HG02885 (cell line): Measurements from ENCODE around the gene UPK3BL2.
A peak's percentile ranks its signal among the peaks of the same experiment; 100 is the strongest.
"Not testable (repeated sequence)": the region's sequence is repeated elsewhere in the genome, so short reads cannot be mapped to it uniquely, and the experiment has no call there.

Experiments
- ATAC-seq: cut with Tn5 transposase; IDR thresholded peaks from one replicate; pipeline ENCODE4 v1.9.1; 2021; ENCODE audit warnings: mild to moderate bottlenecking; ENCODE audit not compliant: unreplicated experiment, poor library complexity

The UPK3BL2 gene

GRCh38 chr7:102543596-102543995 is at the start of gene UPK3BL2:
Gene UPK3BL2, minus strand, starts transcription at chr7:102543696. Its CDS starts 60 bp downstream, at chr7:102543636.
- ATAC-seq: not testable (repeated sequence)

GRCh38 chr7:102592477-102593019 is 49.1 kb upstream of the UPK3BL2 start:
- ATAC-seq: peak; percentile 55

GRCh38 chr7:102589857-102590256 is 46.4 kb upstream of the UPK3BL2 start:
- peak; percentile 52 for ATAC-seq

GRCh38 chr7:102583495-102583894 is 40.0 kb upstream of the UPK3BL2 start:
- ATAC-seq: not testable (repeated sequence)

- ATAC-seq: not testable (repeated sequence)
Observed at GRCh38 chr7:102581722-102582121, 38.2 kb upstream of the UPK3BL2 start.

- not testable (repeated sequence) for ATAC-seq
Observed at GRCh38 chr7:102578486-102578885, 35.0 kb upstream of the UPK3BL2 start.

- not testable (repeated sequence) for ATAC-seq
Observed at GRCh38 chr7:102577315-102578240, 34.1 kb upstream of the UPK3BL2 start.

GRCh38 chr7:102576363-102576762 is 32.9 kb upstream of the UPK3BL2 start:
- ATAC-seq: not testable (repeated sequence)

- not testable (repeated sequence) for ATAC-seq
Observed at GRCh38 chr7:102574607-102575006, 31.1 kb upstream of the UPK3BL2 start.

GRCh38 chr7:102572261-102573239 is 29.1 kb upstream of the UPK3BL2 start, which contains the start of gene POLR2J3:
Gene POLR2J3, minus strand, starts transcription at chr7:102572583. Its CDS starts 62 bp downstream, at chr7:102572521.
- peak; percentile 95 for ATAC-seq

- not testable (repeated sequence) for ATAC-seq
Observed at GRCh38 chr7:102568620-102569019, 25.1 kb upstream of the UPK3BL2 start.

GRCh38 chr7:102550808-102551422 is 7.4 kb upstream of the UPK3BL2 start, which contains the start of gene SPDYE2:
Gene SPDYE2, plus strand, starts transcription at chr7:102551226. Its CDS starts 2,030 bp downstream, at chr7:102553256.
- not testable (repeated sequence) for ATAC-seq

- peak; percentile 86 for ATAC-seq
Observed at GRCh38 chr7:102546353-102546752, 2.9 kb upstream of the UPK3BL2 start.

- ATAC-seq: not testable (repeated sequence)
Observed at GRCh38 chr7:102545288-102545687, 1.8 kb upstream of the UPK3BL2 start.

- not testable (repeated sequence) for ATAC-seq
Observed at GRCh38 chr7:102544372-102544771, 876 bp upstream of the UPK3BL2 start.

GRCh38 chr7:102542771-102543170 is 725 bp downstream of the UPK3BL2 start:
- not testable (repeated sequence) for ATAC-seq

GRCh38 chr7:102542083-102542482 is 1.4 kb downstream of the UPK3BL2 start:
- ATAC-seq: not testable (repeated sequence)

GRCh38 chr7:102540604-102541003 is 2.9 kb downstream of the UPK3BL2 start:
- ATAC-seq: not testable (repeated sequence)

GRCh38 chr7:102535062-102535615 is 8.4 kb downstream of the UPK3BL2 start:
- ATAC-seq: not testable (repeated sequence)
